Stimulated activated effector memory CD8-positive, alpha-beta T cell treated with anti-CD3 and anti-CD28 coated beads, Interleukin-12 subunit alpha, Interleukin-12 subunit beta, amount 100 ng/mL, for 72 hours (primary cell): ENCODE measurements around the gene NT5C3B.
"Not testable (repeated sequence)": the region's sequence is repeated elsewhere in the genome, so short reads cannot be mapped to it uniquely, and the experiment has no call there.

ENCODE experiments used
- ATAC-seq: fragments of 150-1000 bp; cut with Tn5 transposase; 2 replicates; pipeline ENCODE4 v1.10.0; 2021
- DNase-seq, 2 donors: peaks; one replicate each; pipeline ENCODE4 v3.0.0; 2021 to 2022; ENCODE audit warnings: low spot score in 2 of 2
- H3K27ac Mint-ChIP-seq: one replicate; pipeline ENCODE4 v1.8.0; 2022; ENCODE audit warnings: mild to moderate bottlenecking, mixed read lengths
- H3K36me3 Mint-ChIP-seq: one replicate; pipeline ENCODE4 v1.8.0; 2022; ENCODE audit warnings: mild to moderate bottlenecking, mixed read lengths
- H3K4me1 Mint-ChIP-seq: one replicate; pipeline ENCODE4 v1.8.0; 2022; ENCODE audit warnings: mixed read lengths
- H3K4me3 Mint-ChIP-seq: one replicate; pipeline ENCODE4 v1.8.0; 2022; ENCODE audit warnings: mild to moderate bottlenecking, mixed read lengths
- H3K9me3 Mint-ChIP-seq: one replicate; pipeline ENCODE4 v1.8.0; 2022; ENCODE audit warnings: mixed read lengths

NT5C3B gene

DNA sequence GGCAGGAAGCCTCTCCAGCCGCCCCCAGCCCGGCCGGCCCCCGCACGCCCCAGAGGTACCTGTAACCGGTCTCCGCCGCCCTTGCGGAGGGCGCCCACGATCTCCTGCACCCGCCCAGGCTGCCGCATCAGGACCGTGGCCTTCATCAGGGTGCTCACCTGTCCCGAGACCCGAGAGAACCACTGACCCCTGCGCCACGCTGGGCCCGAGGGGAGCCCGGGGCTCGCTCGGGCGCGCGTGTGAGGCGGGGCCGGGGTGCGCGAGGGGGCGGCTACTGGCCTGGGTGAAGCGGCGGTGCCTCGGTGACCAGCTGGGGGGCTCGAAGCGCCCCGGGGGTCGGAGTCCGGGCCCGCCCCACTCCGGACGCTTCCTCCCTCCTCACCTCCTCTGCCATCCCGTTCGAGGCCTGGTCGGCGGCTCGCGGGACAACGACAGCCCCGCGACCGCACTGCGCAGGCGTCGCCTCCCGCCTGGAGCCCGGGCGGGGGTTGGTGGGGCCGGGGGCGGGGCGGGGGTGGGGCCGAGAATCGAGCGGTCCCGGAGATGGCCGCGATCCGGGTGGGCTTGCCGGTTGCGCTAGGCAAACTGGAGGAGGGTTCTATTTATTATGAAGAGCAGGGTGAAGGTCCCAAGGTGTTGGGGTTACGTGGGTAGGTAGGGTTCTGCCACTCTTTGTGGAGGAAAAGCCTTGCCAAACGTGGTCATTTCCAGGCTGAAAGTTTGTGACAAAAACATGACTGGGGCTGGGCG lies at the start of gene NT5C3B:
TSS of gene NT5C3B (minus strand) at position 433 of the 750 bp plus-strand sequence. CDS start at position 394, 39 bp downstream.
- no peaks in the 10 kb centered on the region for H3K9me3 Mint-ChIP-seq
- peaks cover 25% of the 10 kb centered on the region for H3K36me3 Mint-ChIP-seq
- DNase-seq (peak; percentile 46 to 71), ATAC-seq (peak; percentile 88)
- peak within 1 kb of the TSS; percentile 74 for H3K4me3 Mint-ChIP-seq
- peaks cover 12% of the 10 kb centered on the region for H3K4me1 Mint-ChIP-seq
- peak within 1 kb of the TSS; percentile 80 for H3K27ac Mint-ChIP-seq

DNA sequence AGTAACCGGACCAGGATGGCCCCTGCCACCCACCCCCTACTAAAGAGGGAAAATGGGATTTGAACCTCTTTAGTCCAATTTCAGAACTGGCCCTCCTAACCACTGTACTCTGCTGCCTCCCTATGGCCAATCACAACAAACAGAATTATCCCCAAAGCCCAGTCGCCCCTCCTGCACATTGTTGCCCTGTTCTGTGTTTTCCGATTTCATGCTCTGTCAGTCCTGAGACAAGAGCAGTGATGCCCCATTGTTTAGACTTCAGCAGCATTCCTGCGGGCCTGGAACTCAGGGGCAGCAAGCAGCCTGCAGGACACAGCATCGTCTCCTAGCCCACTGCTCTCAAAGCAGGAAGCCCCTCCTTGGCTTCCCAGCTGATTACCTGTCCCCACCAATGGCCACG lies 49.7 kb upstream of the NT5C3B start:
- Mint-ChIP-seq H3K4me3 (no peak overlapping the region), H3K36me3 (peaks cover 100% of the 10 kb centered on the region), H3K4me1 (no peaks in the 10 kb centered on the region), H3K9me3 (no peaks in the 10 kb centered on the region), H3K27ac (no peak overlapping the region)
- ATAC-seq: no peak
- DNase-seq: no peak

DNA sequence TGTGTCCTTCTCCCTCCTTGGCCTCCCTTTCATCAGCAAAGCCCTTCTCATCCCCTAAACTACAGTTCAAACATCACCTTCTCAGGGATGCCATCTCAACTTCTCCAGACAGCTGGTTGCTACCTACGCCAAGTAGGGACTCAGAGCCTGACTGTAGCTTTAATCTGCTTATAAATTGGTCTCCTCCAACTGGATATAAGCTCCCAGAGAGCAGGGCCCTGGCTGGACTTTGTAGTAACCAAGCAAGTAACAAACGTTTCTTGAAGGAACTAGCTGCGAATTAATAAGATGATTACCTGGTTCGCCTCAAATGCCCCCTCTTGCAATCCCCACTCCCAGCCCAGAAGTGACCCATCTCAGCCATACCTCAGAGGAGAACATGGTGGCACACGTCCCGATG lies 46.7 kb upstream of the NT5C3B start:
- H3K4me3 Mint-ChIP-seq: no peak overlapping the region
- DNase-seq (no peak), ATAC-seq (no peak)
- peaks cover 100% of the 10 kb centered on the region for H3K36me3 Mint-ChIP-seq
- H3K4me1 Mint-ChIP-seq: no peaks in the 10 kb centered on the region
- no peaks in the 10 kb centered on the region for H3K9me3 Mint-ChIP-seq
- H3K27ac Mint-ChIP-seq: no peak overlapping the region

DNA sequence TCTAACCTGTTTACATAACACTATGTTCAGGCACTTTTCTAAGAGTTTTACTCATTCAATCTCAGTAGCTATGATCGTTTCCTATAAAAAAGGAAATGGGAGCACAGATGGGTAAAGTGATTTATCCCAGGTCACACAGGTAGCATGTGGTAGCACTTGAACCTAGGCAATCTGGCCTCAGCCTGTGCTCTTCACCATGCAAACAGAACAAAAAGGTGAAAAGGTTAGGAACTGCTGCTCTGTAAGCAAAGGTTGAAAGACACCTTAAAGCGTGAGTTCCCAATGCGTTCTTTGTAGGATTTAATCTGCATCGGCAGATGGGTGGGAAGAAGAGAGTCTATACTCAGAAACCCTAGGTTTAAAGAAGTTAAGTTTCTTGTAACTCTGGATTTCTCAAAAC lies 44.1 kb upstream of the NT5C3B start:
- Mint-ChIP-seq H3K4me3 (no peak overlapping the region), H3K27ac (no peak overlapping the region), H3K9me3 (no peaks in the 10 kb centered on the region), H3K36me3 (peaks cover 97% of the 10 kb centered on the region), H3K4me1 (no peaks in the 10 kb centered on the region)
- DNase-seq (no peak), ATAC-seq (no peak)

DNA sequence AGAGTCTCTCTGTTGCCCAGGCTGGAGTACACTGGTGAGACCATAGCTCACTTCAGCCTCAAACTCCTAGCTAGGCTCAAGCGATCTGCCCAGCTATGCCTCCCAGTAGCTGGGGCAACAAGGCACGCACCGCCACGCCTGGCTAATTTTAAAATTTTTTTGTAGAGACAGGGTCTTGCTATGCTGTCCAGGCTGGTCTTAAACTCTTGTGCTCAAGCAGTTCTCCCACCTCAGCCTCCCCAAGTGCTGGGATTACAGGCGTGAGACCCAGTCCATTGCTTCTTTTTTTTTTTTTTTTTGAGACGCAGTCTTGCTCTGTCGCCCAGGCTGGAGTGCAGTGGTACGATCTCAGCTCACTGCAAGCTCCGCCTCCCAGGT lies 38.2 kb upstream of the NT5C3B start:
- H3K36me3 Mint-ChIP-seq: peaks cover 96% of the 10 kb centered on the region
- not testable (repeated sequence) for H3K4me1 Mint-ChIP-seq, H3K4me3 Mint-ChIP-seq, ATAC-seq, H3K9me3 Mint-ChIP-seq, H3K27ac Mint-ChIP-seq, DNase-seq

DNA sequence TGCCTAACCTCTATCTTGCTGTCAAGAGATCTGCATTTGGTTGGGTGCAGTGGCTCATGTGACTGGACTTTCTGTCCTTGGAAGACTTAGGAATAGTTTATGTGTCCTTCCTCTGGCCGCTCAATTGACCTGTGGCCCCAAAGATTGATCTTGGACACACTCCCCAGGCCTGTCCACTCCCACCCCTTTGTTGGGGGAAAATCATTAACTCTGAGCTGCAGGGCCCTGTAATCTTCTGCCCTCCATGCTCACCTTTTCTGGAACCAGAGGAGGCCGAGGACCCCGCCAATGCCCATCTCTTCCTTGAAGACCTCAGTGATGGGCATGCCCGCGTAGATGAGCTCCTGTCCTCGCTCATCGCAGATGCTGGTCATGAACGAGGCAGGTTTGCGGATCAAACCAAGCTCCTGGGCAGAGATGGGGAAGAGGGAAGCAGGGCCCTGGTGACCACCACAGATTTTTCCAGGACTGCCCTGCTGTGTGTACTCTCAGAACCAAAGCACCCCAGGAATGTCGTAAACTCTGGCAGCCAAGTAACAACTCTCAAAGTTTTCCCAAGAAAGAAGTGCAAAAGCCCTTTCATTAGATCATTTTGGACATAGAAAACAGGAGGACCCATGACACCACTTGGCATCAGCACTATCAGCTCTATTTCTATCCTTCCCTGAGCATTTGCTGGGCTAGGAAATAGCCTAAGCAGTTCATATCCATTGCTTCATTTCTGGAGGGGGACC lies 37.7 kb upstream of the NT5C3B start:
- no peak for DNase-seq
- no peak overlapping the region for H3K4me3 Mint-ChIP-seq
- ATAC-seq: no peak
- H3K4me1 Mint-ChIP-seq: peaks cover 2% of the 10 kb centered on the region
- peaks cover 96% of the 10 kb centered on the region for H3K36me3 Mint-ChIP-seq
- no peaks in the 10 kb centered on the region for H3K9me3 Mint-ChIP-seq
- H3K27ac Mint-ChIP-seq: no peak overlapping the region

DNA sequence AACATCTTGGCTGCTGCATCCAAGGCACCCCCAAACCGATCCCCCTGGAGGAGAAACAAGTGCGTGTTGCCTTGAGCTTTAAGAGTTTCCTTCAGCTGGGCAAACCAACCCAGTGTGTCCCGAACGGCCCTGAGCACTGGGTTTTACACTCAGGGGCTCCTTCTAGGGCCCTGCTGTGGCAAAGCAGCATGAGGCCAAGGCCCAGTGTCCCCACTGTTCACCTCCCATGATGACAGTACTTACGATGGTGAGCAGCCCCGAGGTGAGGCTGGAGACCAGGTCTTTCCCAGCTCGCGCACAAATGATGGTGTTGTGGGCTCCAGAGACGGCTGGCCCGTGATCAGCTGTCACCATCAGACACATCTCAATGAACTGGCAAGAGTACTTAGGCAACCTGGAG lies 35.8 kb upstream of the NT5C3B start:
- H3K4me1 Mint-ChIP-seq: peaks cover 6% of the 10 kb centered on the region
- H3K9me3 Mint-ChIP-seq: no peaks in the 10 kb centered on the region
- H3K27ac Mint-ChIP-seq: peak overlapping the region; percentile 10
- DNase-seq: no peak
- no peak for ATAC-seq
- peaks cover 96% of the 10 kb centered on the region for H3K36me3 Mint-ChIP-seq
- H3K4me3 Mint-ChIP-seq: no peak overlapping the region

DNA sequence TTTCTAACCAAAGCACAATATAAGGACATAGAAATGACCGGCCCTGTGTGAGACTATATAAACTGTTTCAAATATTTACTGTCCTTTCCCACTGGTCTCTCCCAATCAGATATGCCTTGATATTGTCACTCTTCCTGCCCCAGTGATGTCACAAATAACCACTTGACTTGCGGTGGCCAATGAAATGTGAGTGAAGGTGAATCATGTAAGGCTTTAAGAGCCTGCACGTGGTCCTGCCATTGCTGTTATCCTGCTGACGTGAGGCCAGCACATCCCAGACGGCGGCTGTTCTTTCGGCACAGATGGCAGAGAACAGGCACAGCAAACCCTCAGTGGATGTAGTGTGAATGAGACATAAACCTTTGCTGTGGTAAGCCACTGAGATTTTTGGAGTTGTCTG lies 34.6 kb upstream of the NT5C3B start:
- H3K36me3 Mint-ChIP-seq: peaks cover 93% of the 10 kb centered on the region
- peaks cover 6% of the 10 kb centered on the region for H3K4me1 Mint-ChIP-seq
- no peak overlapping the region for H3K4me3 Mint-ChIP-seq
- no peak for ATAC-seq
- peak overlapping the region; percentile 85 for H3K27ac Mint-ChIP-seq
- no peaks in the 10 kb centered on the region for H3K9me3 Mint-ChIP-seq
- no peak for DNase-seq

DNA sequence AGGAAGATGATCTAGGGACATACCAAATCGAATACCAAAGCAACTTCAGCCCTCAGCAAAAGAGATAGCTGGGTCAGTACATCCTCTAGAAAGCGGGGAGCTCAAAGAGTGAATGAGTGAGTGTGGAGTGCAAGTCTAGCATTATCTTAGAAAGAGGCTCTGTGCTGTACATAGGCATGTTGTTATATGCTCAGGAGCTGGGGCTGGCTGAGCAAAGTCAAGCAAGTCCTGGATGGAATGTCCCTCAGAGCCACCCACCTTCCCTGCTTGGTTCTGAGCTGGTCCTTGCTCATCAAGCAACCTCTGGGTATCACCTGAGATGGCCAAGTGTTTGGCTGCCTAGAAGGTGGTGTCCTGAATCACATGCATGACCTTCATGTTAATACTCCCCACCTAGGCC lies 34.1 kb upstream of the NT5C3B start:
- Mint-ChIP-seq H3K4me3 (no peak overlapping the region), H3K36me3 (peaks cover 93% of the 10 kb centered on the region), H3K9me3 (no peaks in the 10 kb centered on the region), H3K27ac (peak overlapping the region; percentile 85), H3K4me1 (peaks cover 6% of the 10 kb centered on the region)
- DNase-seq: no peak
- no peak for ATAC-seq

DNA sequence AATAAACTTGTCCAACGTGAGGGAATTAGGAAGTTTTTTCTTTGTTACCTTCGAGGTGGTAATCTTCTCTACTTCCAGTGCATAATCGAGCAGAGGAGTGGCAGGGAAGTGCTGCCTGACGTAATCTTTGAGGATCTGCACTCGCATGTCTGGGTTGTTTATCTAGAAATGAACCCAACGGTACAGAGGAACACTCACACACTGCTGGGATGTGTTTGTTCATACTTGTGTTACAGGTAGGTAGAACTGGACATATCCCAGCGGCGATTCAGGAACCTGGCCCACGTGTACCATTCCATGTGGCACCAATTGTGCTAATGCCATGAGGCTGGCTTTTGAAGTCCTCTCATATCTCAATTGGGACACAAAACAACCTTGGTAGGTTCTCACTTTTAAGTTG lies 33.4 kb upstream of the NT5C3B start:
- H3K4me3 Mint-ChIP-seq: no peak overlapping the region
- H3K4me1 Mint-ChIP-seq: peaks cover 6% of the 10 kb centered on the region
- peaks cover 87% of the 10 kb centered on the region for H3K36me3 Mint-ChIP-seq
- H3K9me3 Mint-ChIP-seq: no peaks in the 10 kb centered on the region
- peak overlapping the region; percentile 85 for H3K27ac Mint-ChIP-seq
- no peak for DNase-seq
- ATAC-seq: no peak

DNA sequence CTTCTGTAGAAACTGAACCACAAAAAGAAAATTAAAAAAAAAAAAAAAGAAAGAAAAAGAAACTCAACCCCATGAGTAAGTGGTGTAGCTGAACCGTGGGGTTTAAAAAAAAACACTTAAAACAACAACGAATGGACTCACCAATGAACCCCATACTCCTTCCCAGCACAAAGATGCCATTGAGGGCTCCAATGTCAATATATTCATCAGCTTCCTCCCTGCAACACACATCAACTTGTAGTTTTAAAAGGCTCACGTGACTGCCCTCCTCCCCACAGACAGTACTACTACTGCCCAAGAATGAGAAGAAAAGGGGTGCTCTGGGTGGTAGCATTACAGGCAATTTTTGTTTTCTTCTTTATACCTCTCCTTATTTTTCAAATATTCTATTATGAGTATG lies 32.5 kb upstream of the NT5C3B start:
- H3K4me1 Mint-ChIP-seq: peaks cover 6% of the 10 kb centered on the region
- H3K27ac Mint-ChIP-seq: peak overlapping the region; percentile 85
- H3K4me3 Mint-ChIP-seq: peak overlapping the region; percentile 40
- ATAC-seq: no peak
- H3K36me3 Mint-ChIP-seq: peaks cover 78% of the 10 kb centered on the region
- no peaks in the 10 kb centered on the region for H3K9me3 Mint-ChIP-seq
- DNase-seq: no peak

DNA sequence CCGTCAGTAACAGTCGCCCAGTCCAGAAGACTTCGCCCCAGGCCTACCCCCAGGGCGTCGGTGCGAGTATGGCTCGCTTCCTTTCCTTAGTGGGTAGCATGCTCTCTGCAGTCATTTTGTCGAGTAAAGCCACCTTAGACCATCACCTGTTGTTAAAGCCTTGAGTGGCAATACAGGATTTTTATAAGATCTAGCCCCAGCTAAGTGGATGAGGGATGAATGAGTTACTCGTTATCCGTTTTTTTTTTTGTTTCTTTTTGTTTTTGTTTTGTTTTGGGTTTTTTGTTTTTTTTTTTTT lies 29.5 kb upstream of the NT5C3B start:
- Mint-ChIP-seq H3K36me3 (peaks cover 48% of the 10 kb centered on the region), H3K4me1 (peaks cover 21% of the 10 kb centered on the region), H3K9me3 (no peaks in the 10 kb centered on the region), H3K27ac (no peak overlapping the region), H3K4me3 (no peak overlapping the region)
- DNase-seq (no peak), ATAC-seq (no peak)

DNA sequence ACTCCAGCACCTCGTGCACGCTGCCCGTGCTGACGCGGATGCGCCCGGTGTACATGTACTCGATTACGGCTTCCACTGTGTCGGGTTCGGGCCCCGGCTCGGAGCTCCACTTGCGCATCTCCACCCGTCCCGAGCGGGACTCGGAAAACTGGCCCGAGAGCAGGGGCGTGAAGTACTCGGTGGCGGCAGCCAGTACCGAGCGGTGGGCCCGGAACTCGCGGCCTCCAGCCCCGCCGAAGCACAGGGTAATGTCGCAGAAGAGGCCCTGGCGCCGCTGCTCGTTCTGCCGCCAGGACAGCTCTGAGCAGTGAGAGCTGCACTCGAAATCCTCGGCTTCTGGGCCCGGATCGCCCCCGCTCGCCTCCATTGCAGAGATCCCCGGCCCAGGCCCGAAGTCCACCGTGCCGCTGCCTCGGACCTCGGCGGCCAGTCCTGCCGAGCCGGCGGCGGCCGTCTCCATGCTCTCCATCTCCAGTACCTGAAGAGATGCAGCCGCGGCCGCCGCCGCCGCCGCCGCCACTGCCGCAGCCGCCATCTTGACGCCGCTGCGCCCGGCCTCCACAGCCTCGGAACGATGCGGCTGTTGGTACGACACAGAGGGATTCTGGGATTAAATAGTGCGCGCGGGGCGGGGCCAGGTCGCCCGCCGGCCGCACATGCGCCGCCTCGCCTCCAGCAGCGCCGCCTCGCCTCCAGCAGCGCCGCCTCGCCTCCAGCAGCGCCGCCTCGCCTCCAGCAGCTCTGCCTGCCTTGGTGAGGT lies 29.0 kb upstream of the NT5C3B start, which contains the start of gene KLHL11:
TSS of gene KLHL11 (minus strand) at position 588 of the 760 bp plus-strand sequence. CDS start at position 535, 53 bp downstream.
- peak; percentile 95 for ATAC-seq
- no peak within 1 kb of the TSS for H3K27ac Mint-ChIP-seq
- no peak within 1 kb of the TSS for H3K4me3 Mint-ChIP-seq
- H3K4me1 Mint-ChIP-seq: peaks cover 25% of the 10 kb centered on the region
- DNase-seq: peak; percentile 77 to 90
- no peaks in the 10 kb centered on the region for H3K9me3 Mint-ChIP-seq
- H3K36me3 Mint-ChIP-seq: peaks cover 42% of the 10 kb centered on the region

DNA sequence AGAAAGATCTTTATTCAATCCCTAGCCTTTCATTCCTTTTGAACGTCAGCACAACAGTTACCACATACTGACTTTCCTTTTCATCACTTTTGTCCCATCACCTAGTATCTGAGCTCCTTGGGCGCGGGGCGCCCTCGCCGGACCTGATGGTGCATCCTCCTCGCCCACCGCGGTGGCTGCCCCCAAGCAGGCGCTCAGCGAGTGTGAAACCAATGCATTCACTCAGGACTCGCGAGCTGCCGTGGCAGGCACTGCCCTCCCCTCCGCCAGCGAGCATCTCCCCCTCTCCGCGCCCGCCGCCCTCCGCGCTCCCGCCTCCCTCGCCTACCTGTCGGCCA lies 28.4 kb upstream of the NT5C3B start:
- Mint-ChIP-seq H3K27ac (no peak overlapping the region), H3K9me3 (no peaks in the 10 kb centered on the region), H3K4me3 (no peak overlapping the region), H3K4me1 (peaks cover 25% of the 10 kb centered on the region), H3K36me3 (peaks cover 38% of the 10 kb centered on the region)
- no peak for DNase-seq
- no peak for ATAC-seq

DNA sequence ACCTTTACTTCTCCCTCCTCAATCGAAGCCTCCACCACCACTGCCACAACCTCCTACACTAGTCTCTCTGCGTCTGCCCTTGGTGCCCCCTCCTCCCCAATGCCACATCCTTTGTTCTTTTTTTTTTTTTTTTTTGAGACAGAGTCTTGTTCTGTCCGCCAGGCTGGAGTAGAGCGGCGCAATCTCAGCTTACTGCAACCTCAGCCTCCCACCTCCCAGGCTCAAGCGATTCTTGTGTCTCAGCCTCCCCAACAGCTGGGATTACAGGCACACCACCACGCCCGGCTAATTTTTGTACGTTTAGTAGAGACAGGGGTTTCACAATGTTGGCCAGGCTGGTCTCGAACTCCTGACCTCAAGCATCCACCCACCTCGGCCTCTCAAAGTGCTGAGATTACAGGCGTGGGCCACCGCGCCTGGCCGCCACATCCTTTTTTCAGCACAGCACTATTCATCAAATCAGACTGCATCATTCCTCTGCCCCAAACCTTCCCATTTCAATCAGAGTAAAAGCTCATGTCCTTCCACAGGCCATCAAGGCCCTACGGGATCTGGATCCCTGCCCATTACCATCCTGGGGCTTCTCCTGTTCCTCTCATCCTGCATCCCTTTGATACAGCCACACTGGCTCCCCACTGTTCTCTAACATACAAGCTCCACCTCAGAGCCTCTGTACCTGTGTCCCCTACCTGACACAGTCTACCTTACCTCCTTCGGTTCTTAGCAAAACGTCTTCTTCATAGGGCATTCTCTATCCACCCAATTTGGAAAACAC lies 27.2 kb upstream of the NT5C3B start:
- DNase-seq: peak; percentile 15 to 64
- peak; percentile 46 for ATAC-seq
- H3K27ac Mint-ChIP-seq: no peak overlapping the region

More for the DNA sequence above, 27.2 kb upstream of the NT5C3B start:
- Mint-ChIP-seq H3K4me1 (peaks cover 24% of the 10 kb centered on the region), H3K36me3 (peaks cover 26% of the 10 kb centered on the region), H3K9me3 (no peaks in the 10 kb centered on the region), H3K4me3 (no peak overlapping the region)
